ENCODE results near the gene TLE4.

DNA sequence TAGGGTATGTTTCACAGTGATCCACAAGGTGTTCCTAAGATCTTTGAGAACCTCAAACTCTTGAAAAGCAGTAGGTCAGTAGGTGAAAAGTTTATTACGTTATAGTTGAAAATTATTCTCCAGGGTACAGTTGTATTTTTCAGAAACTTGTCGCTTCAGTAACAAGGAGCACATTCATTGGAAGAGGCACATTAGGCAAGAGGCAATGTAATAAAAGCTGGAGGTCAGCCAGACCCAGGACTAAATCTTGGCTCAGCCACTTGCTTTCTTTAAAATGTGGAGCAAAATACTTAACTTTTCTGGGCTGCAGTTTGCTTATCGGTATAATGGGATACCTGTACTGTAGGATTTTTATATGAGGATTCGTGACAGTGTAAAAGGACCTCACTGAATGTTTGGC is 45.6 kb downstream of the TLE4 start:
- TF ChIP-seq, protein P1, sequence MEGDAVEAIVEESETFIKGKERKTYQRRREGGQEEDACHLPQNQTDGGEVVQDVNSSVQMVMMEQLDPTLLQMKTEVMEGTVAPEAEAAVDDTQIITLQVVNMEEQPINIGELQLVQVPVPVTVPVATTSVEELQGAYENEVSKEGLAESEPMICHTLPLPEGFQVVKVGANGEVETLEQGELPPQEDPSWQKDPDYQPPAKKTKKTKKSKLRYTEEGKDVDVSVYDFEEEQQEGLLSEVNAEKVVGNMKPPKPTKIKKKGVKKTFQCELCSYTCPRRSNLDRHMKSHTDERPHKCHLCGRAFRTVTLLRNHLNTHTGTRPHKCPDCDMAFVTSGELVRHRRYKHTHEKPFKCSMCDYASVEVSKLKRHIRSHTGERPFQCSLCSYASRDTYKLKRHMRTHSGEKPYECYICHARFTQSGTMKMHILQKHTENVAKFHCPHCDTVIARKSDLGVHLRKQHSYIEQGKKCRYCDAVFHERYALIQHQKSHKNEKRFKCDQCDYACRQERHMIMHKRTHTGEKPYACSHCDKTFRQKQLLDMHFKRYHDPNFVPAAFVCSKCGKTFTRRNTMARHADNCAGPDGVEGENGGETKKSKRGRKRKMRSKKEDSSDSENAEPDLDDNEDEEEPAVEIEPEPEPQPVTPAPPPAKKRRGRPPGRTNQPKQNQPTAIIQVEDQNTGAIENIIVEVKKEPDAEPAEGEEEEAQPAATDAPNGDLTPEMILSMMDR (IDR thresholded peaks at IDR 0.05; ENCODE audit: low read depth, low read length): no peak
- TF ChIP-seq POLR2A (IDR thresholded peaks at IDR 0.05; ENCODE audit: extremely low read depth, insufficient read length) (no peak), MYC (IDR thresholded peaks at IDR 0.05; ENCODE audit: low read depth, low read length) (no peak)
- TF ChIP-seq, protein P2, sequence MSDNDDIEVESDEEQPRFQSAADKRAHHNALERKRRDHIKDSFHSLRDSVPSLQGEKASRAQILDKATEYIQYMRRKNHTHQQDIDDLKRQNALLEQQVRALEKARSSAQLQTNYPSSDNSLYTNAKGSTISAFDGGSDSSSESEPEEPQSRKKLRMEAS (IDR thresholded peaks at IDR 0.05; ENCODE audit: low read depth, low read length): no peak
